NCI-H146 treated with DMSO at 0.1 percent for 48 hours (cell line): Measurements from ENCODE around the gene PARD3B.
A peak's percentile ranks its signal among the peaks of the same experiment; 100 is the strongest.

Experiments
- DNase-seq: peaks from one replicate; lab custom pipeline; 2025; ENCODE audit not compliant: unreplicated experiment; lab: John Stamatoyannopoulos, UW

The PARD3B gene

DNA sequence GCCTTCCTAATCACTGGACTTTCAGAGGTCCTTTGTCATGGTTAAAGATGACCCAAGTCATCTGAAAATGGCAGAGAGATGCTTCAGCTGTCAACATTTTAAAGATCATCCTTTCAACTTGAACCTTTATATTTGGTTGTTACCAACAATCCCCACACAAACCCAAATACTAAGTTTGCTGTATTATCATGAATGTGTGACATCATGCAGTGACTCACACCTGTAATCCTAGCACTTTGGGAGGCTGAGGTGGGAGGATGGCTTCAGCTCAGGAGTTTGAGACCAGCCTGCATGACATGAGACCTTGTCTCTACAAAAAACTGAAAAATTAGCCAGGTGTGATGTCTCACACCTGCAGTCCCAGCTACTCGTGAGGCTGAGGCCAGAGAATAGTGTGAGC is 1081.8 kb downstream of the PARD3B start:
- no peak for DNase-seq

DNA sequence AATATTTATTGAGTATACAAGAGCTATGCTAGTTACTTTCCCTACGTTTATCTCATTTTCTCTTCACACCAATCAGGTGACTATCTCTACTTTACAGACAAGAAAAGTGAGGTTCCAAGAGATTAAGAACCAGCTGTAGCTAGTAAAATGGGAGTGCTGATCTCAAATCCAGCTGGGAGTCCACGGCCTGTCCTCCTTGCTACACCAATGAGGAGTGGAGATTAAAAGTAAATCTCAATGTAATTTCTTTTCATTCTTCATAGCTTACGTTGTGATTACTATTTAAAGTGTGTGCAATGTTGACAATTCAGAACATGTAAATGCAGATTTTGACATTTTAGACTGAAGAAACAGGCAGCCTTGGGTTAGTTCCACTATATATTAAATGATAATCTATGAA is 1083.1 kb downstream of the PARD3B start:
- DNase-seq = no peak

DNA sequence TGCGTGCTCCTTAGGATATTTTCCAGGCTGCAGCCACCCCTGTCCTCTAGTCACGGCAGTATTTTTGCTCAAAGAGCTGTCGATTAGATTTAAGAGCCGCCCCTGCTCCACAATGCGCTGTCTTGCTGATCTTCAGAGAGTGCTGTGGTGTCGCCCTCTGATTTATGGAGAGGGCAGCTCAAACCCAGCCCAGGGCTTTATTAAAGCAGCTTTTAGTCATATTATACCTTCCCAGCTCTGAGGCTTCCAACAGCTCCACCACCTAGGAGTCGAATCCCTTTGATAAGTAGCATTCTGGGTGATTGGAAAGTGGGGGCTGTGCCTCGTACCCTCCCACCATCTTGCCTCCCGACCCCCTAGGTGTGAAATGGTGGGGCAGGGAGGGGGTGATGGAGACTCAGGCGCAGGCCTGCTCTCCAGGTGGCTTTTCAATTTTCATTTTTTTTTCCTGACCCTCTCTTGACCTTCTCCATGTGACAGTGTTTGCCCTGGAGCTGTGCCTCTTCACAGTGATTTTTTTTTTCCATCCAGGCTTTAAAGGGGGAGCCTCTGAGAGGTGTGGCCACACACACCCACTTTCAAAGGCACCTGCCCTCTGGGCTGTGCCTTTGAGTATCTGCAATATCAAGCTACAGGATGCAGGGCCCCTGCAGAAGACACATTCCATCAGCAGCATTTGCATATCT is 1084.0 kb downstream of the PARD3B start:
- peak; percentile 82 for DNase-seq

DNA sequence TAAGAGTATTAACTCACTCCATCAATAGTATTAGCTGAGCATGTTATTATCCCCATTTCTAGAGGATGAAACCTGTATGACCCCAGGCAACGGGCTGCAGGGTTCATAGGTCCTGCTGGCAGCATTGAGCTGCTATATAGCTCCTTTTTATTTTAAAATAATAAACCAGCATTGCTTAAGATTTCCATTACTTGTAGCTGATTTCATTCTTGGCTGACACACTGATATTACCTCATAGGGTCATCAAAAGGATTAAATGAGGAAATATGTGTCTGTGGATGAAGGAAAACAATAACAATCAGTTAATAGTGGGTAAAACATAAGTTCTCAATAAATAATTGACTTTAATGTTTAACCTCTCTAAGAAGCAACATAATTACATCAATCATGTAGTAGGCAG is 1088.7 kb downstream of the PARD3B start:
- no peak for DNase-seq

DNA sequence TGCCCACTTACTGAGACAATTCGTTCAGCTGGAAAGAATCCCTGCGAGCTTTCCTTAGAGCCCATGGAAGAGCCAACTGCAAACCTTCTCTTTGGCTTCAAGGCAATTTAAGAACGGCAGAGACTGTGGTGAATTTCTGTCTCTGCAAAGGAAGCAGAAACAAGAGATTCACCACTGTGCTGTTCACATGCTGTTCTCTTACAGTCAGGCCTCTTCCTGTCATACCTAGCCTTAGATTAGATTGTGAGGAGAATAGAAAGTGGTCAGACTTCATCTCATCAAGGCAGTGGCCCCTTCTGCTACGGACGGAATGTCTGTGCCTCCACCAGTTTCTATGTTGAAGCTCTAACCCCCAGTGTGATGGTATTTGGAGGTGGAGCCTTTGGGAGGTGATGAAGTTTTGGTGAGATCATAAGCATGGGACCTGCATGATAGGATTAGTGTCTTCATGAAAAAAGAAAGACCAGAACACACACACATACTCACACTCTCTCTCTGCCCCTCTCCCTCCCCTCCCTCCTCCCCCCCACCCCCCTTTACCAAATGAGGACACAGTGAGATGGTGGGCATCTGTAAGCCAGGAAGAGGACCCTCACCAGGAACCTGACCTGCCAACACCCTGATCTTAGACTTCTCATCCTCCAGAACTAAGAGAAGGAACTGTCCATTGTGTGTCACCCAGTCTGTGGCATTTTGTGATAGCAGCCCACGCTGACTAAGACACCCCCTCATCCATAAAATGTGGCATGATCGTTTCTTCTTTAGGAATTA is 1091.5 kb downstream of the PARD3B start:
- DNase-seq = no peak

DNA sequence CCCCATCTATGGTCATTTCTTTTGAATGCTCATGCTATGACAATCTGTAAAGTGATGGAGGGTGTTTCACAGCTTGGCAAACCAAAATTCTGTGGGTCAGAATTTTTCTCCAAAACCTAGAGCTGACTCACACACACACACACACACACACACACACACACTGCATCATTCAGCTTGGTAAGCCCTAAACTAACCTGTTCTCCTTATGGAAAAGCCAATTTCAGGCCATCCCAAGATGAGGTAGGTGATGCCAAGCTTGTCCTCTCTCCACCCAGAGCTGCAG is 1092.0 kb downstream of the PARD3B start:
- DNase-seq = no peak

DNA sequence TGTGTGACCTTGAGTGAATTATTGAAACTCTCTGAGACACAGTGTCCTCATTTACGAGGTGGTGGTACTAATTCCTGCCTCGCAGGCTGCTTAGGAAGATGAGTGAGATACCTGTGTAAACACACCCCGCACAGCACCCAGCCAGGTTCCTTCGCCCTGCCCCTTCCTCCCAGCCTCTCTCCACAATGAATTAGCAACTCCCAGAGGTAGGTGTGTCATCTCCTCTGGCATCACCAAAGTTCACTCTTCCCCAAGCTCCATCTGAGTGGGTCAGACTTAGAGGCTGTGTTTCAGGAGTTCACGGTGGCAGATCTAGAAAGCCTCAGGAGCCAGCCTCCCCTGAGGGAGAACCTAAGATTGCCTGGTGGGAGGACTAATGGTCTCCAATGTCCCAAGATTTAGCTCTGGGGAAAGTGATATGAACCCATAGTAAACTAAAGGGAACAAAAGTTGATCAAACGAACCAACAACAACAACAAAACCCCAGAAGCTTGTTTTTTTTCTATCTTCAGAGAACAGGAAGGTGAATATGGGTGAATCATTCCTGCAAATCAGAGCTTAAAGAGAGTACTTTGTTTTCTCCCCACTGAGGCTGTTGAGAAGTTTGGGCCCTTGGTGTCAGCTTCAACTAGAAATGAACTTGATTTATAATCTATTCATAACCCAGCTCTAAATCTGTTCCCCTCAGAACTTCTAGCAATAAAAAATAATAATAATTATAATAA is 1092.7 kb downstream of the PARD3B start:
- no peak for DNase-seq

DNA sequence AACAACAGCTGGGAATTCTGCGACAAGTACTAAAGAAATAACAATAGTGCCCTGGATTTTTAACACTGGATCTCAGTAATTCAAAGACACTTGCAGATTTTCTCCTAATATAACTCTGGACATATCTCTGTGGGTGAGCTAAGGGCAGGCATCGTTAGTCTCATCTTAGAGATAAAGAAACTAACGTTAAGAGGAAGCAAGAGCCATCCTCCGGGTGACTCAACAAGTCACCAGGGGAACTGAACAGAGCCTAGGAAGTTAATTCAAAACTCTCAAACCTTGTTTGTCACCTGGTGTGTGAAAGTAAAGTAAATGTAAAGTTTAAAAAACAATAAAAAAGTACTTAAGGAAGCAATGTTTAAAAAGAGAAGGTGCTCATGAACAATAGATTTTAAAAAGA is 1095.4 kb downstream of the PARD3B start:
- no peak for DNase-seq

DNA sequence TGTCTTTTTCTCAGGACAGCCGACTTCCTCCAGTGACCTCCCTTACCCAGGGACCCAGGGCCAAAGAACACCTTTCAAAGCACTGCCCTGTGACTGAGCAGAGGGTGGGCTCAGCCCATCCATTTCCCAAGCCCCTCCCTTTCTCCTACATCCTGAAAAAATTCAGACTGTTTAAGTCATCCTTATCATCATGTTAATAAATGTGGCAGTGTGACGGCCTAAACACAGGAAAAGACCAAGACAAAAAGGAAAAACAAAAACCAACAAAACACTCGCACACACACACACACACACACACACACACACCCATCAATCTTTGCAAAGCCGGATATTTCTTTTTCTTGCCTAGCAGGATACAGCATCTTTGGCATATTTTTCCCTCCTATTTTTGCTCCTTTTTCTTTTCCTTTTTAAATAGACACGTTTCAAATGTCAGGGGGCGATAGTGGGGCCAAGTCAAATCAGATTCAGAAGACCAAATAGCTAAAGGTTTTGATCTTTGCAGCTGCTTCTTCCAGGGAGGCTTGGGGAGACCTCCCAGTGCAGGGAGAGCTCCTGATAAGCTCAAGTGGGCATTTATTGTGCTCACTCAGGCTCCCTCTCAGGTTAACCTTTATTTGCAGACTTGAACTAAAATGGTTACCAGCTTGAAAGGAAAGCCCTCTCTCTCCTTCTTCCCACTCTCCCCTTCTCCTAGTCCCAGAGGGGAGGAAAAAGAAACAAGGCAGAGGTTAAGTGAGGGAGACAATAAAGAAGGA is 1097.5 kb downstream of the PARD3B start:
- DNase-seq = no peak

DNA sequence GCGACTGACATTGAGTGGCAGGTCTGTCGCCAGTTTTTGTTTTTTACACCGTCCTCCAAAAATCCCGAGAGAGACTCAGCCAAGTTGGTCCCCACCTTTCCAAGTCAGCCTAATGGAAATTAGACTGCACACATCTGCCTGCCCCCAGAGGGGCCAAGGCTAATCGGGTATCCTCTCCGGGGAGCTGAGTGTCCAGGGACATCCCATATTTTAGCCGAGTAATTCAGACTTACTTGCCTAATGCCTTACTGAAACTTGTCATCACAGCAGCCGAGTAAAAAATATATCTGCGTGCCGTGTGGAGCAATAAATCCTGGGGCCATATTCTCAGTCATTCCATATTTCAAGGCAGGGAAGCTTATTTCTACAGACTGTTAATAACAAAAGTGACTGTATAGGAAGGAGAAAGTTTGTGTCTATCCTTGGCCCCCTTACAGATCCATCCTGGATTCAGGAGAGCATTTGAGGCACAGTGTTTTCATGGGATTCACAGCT is 1098.2 kb downstream of the PARD3B start:
- no peak for DNase-seq

DNA sequence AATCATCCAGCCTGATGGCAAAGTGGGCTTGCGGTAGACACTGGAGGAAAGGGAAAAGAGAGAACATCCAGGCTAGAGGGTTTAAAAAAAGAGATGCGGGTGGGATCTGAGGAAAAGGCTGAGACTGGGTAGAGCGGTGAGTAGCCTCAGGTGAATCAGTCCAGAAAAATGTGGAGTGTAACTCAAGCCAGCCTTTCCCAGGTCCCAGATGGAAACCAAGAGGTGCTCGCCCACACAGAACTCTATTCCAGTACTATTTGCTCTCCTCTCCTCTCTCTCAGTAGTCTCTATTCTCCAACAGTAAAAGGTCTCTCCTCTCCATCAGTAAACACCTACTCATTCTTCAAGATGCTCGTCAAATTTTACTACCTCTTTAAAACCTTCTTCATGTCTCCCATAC is 1098.7 kb downstream of the PARD3B start:
- DNase-seq = no peak

DNA sequence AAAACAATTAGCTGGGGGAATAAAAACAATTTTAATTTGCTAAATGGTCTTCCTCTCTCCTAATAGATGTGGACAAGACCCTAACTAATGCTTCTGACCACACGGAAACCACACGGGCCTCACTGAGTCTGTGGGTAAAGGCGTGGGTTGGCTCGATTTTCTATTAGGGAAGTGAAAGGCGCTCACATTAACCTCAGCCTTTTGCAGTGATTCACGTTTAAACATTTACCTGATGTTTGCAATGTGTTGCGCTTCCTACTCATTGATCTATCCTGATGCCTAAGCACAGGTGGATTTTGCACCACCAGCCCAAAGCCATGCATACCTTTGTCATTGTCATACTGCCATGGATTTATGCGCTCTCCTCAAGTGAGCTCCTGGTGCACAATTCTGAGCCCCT is 1101.4 kb downstream of the PARD3B start:
- no peak for DNase-seq

DNA sequence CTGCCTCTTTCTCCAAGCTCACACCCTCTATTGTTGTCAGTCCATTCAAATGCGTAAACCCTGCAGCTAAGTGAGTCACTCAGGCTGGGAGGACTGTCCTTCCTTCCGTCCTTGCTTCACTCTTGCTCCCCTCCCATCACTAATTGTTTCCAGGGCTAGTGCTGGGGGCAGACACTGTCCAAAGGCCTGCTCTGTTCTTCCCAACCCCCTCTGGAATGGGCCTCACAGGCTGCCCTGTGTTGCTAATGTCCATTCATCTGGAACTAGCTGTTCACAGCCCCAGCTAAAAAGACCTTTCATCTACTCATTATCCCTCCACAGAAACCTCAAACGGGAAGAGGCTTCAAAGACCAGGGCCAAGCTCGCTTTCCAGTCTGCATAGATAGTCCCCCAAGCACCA is 1105.2 kb downstream of the PARD3B start:
- DNase-seq = no peak

DNA sequence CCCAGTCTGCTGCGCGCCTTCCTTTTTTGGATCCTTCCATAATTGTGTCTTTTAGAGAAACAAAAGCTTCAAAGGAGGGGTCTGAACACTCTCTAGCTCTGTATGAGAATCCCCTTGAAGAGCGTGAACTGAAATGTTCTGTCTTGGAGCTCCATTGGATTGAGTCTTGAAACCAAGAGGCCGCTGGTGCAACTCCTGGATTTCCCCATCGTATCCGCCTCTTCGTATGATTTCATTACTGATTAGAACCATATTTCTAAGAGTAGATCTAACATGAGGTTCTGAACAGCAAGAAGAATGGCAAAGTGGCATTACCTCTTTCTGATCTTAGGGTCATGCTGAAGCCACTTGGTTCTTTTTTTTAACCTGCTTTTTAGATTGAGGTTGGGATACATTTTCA is 1105.7 kb downstream of the PARD3B start:
- DNase-seq = no peak

DNA sequence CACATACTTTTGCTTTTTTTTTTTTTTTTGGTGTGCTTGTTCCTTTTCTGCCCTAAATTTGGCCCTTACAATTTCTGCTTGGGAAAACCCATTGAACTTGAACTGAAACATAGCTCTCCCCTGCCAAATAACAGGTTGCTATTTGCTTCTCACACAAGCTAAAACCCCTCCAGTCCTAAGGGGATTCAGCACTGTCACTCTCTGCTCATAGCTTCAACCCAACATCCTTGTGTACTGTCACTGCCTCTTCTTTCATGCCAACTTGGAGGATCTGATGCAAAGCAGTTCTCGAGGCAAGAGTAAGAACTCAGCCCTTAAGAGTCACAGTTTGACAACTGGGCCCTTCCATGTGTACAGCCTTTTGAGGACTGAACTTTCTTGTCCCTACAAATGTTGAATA is 1106.4 kb downstream of the PARD3B start:
- no peak for DNase-seq

DNA sequence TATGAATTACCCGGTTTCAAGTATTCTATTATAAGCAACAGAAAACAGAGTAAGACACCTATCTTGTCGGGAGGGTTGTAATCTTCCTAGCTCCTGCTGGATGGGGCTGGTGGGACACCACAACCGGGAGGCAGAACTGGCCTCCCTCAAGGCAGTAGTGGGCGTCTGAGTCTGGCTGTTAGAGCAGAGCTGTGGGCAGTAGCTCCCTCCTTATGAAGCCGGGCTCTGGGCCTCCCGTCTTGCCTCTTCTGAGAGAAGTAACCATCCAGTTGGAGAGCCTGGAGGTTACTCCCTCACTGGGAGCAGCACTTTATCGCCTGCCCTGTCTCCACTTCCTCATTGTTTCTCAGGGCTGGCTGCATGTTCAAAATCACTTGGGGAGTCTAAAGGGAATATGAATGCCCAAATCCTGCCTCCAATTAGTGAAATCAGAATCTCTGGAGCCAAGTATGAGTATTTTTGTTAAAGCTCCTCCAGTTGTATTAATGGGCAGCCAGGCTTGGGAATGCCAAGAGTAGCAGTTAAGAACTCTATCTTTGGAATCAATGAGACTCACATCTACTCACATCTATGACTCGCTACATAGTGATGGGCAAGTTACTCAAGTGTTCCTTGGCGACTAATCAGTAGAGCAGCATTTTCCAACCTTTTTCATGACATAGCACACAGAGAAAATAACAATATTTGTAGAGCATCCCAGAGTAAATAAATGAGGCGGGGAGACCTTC is 1109.8 kb downstream of the PARD3B start:
- DNase-seq = no peak

DNA sequence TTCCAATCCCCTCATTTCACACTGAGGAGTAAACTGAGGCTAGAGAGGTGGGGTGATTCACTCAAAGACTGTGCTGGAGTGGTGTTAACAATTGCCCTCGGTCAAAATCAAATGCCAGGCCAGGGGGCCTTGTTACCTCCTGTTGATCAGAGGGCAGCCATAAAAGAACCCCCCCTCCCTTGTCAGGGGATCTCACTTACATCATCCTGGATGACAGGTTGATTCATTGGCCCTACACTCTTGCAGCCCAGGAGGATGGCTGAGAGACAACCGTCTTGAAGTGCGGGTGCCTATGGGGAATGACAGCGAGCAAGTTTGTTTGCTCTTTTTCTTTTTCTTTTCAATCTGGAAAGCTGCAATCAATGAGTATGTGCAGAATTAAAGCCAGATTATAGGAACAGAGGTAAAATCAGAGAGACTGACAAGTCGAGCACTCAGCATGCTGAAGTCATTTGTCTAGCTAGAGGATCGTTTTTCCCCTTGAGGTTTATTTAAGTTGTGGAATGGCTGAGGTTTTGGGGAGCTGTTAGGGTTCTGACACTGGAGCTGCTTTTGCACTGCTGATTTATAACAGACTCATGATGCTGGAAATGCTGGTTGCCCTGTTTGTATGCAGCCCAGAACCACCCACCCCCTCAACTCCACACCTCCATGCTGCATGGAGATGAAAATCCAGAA is 1110.6 kb downstream of the PARD3B start:
- DNase-seq = no peak

DNA sequence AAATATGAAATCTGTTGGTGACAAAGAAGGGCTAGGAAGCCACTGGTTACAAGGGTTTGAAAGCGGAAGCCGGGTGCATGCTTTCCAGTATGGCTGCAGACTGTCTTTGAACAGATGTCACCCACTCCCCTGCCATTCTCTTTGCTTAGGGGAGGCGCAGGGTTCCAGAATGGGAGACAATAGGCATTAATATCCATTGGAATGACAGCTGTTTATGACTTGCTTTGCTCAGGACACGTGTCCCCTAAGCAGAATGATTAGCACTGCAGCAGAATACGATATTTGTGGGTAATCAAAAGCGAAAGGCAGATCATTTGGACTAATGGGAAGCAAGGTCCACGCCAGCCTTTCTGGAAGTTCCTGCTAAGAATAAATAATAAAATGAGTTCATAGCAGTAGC is 1111.2 kb downstream of the PARD3B start:
- DNase-seq = no peak

DNA sequence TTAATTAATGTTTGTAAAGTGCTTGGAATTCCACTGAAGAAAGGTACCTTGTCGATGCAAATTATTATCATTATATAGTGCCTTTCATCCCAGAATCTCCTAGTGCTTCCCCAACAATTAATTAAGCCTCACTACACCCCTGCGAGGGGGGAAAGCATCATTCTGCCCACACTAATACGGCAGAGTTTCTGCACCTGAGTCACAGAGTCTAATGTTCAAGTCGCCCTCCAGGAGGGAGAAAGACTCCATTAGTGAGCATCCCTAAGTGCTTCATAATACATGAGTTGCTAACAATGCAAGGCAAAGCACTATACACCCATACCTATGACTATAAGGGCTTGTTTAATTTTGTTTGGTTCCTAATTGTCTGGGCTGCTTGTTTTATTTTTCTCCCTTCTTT is 1111.7 kb downstream of the PARD3B start:
- no peak for DNase-seq

DNA sequence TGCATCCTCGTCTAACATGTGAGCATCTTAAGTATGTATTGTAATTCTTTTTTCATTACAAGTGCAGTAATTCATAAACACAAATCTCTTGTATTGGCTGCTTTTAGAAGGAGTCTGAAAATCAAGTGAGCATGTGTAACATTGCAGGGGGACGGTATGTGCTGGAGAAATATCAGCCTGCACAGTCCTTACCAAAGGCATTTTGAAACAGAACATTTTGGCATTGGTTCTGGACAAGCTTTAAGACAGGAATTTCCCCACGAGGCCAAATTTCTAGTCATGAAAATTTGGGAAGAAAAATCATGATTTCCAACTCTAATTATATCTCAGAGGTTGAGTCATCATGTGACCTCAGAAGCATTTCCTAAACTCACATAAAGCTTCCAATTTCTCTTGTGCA is 1112.3 kb downstream of the PARD3B start:
- no peak for DNase-seq
